Mammary epithelial cell (primary cell): ENCODE data around the gene TNFAIP3.

Experiments used
- EZH2 ChIP-seq: IDR thresholded peaks from 2 replicates; pipeline ENCODE4 v1.6.1; 2012; ENCODE audit warnings: low read length, inconsistent platforms, borderline replicate concordance
- TF ChIP-seq, protein P1 (sequence below), 2 donors: IDR thresholded peaks in 1 of 2; conservative IDR thresholded peaks in 1 of 2; 2 replicates each; pipeline ENCODE4 v1.5.1; 2011 to 2012; ENCODE audit warnings: inconsistent platforms in 2 of 2, low read length in 2 of 2, mild to moderate bottlenecking in 2 of 2, control low read depth in 1 of 2, low read depth in 1 of 2; ENCODE audit not compliant: insufficient read depth in 1 of 2; ENCODE audit errors: extremely low read depth in 1 of 2

- TF ChIP-seq, protein P1, sequence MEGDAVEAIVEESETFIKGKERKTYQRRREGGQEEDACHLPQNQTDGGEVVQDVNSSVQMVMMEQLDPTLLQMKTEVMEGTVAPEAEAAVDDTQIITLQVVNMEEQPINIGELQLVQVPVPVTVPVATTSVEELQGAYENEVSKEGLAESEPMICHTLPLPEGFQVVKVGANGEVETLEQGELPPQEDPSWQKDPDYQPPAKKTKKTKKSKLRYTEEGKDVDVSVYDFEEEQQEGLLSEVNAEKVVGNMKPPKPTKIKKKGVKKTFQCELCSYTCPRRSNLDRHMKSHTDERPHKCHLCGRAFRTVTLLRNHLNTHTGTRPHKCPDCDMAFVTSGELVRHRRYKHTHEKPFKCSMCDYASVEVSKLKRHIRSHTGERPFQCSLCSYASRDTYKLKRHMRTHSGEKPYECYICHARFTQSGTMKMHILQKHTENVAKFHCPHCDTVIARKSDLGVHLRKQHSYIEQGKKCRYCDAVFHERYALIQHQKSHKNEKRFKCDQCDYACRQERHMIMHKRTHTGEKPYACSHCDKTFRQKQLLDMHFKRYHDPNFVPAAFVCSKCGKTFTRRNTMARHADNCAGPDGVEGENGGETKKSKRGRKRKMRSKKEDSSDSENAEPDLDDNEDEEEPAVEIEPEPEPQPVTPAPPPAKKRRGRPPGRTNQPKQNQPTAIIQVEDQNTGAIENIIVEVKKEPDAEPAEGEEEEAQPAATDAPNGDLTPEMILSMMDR (conservative IDR thresholded peaks at IDR 0.05 in 1 of 2, IDR thresholded peaks at IDR 0.05 in 1 of 2; ENCODE audit: extremely low read depth in 1 of 2, insufficient read depth in 1 of 2, low read depth in 1 of 2, low read length in 2 of 2): peak in 1 of 2 donors; percentile 22
- TF ChIP-seq EZH2: no peak
Observed at GRCh38 chr6:137921823-137922222, 54.8 kb downstream of the TNFAIP3 start.
